GM19099 (cell line): ENCODE data around the gene ABCC9.

ENCODE experiments used
- POLR2A ChIP-seq: IDR thresholded peaks from 3 replicates; pipeline ENCODE4 v1.6.1; 2011; ENCODE audit warnings: low read depth; ENCODE audit not compliant: insufficient read length; ENCODE audit errors: extremely low read depth

The ABCC9 gene

DNA sequence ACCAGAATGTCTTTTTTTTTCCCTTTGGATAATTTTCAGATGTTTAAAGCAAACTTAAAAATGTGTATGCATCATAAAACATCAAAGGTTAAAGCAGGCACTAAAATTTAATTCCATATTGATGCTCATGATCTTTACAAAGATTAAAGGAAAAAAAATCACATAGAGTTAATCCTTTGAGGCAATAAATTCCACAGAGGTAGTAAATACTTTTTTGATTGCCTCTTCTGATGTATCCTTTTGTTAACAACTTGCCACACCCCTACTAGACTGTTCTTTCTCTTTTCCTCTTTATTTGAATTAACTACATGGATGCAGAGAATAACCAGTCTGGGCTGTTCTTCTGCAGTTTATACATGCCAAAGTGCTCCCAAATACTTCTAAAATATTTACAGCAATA lies 121.5 kb downstream of the ABCC9 start:
- no peak for TF ChIP-seq POLR2A

DNA sequence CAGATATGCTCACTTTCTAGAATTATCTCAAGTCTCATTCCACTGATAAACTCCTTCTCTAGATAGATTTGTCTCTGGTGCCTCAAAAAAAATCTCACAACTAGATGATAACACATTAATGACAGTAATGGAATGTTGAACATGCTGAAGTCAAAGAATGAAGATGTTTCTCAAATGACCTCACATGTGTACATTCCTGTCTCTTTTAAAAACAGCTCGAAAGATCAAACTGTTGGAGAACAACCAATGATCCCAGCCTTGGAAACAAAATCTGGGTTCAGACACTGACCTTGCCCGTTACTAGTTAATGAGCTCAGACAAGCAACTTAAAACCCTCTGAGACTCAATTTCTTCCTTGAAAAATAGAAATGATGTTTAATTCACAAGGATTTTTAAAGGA lies 122.0 kb downstream of the ABCC9 start:
- no peak for TF ChIP-seq POLR2A

DNA sequence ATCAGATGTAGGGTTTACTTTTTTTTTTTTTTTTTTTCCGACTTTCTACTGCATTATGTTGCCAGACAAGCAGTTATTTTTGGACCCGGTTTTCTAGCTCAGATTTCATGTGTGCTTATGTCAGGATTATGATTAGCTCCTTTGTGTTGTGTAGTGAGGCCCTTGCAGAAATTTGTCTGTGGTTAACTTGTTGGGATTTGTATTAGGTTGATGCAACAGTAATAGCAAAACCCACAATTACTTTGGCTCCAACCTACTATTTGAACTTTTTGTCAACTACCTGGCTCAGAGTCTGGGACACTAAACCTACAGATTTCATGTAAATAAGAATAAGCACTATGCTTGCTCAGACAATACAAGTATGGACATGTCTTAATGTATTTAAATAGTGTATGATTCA lies 122.6 kb downstream of the ABCC9 start:
- no peak for TF ChIP-seq POLR2A

- TF ChIP-seq POLR2A = no peak
Measured at GRCh38 chr12:21815306-21816062, 125.7 kb downstream of the ABCC9 start.

DNA sequence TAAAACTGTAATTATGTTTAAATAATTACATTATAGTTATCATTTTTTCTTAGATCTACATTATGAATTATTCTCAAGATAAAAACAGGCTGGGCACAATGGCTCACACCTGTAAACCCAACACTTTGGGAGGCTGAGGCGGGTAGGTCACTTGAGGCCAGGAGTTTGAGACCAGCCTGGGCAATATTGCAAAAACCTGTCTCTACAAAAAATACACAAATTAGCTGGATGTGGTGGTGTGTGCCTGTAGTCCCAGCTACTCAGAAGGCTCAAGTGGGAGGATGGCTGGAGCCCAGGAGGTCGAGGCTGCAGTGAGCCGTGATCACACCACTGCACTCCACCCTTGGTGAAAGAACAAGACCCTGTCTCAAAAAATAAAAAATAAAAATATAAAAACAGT lies 126.4 kb downstream of the ABCC9 start:
- no peak for TF ChIP-seq POLR2A

GRCh38 chr12:21814327-21814726 lies 126.9 kb downstream of the ABCC9 start:
- no peak for TF ChIP-seq POLR2A

DNA sequence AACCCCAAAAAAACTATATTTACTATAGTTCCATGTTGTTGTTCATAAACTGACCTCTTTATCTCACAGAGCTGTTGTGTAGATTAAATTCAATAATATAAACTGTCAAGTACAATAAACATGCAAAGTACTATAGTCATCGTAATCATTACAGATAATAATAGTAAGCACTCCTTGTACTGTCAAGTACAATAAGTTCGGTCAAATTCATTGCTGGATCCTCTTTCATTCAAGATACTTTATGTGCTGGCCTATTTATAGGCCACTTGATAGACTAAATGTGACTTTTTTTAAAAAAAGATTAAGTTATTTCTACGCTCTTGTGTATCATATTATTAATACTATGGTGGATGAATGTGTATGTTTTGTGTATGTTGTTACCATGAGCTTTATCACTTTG lies 127.5 kb downstream of the ABCC9 start:
- TF ChIP-seq POLR2A = no peak

DNA sequence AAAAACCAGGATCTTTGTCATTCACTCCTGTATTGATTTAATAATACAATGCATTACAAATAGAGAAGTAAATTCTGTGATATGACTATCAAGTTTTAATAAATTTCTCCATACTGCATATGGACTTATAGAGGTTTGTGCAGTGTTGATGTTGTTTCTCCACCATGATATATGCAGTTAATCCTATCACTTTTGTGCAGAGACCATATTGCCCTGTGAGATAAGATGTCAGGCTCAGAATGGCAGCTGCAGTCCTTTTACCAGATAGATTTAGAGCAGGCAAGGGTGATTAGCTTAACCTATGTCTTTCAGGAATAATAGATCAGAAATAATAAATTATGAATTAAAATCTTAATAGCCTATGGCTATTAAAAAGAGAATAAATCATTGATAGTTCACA lies 128.1 kb downstream of the ABCC9 start:
- no peak for TF ChIP-seq POLR2A

- no peak for TF ChIP-seq POLR2A
Measured at GRCh38 chr12:21809100-21809499, 132.1 kb downstream of the ABCC9 start.

DNA sequence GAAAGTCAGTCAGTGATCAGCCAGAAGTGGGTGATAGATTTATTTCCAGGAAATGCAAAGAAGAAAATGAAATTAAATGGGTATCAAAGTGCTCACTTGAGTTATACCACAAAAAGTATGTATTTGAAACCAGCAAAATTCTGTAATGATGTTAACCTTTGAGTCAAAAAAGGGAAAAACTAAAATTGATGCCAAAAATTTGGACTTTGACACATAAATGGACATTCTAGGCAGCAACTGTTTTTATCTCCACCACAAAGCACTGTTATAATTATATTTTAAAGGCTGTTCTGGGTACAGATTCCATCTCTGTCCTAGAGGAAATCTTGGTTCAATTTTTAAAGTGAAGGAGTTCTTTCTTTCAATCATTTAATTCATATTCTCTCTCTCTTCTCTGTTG lies 135.0 kb downstream of the ABCC9 start:
- TF ChIP-seq POLR2A = no peak

DNA sequence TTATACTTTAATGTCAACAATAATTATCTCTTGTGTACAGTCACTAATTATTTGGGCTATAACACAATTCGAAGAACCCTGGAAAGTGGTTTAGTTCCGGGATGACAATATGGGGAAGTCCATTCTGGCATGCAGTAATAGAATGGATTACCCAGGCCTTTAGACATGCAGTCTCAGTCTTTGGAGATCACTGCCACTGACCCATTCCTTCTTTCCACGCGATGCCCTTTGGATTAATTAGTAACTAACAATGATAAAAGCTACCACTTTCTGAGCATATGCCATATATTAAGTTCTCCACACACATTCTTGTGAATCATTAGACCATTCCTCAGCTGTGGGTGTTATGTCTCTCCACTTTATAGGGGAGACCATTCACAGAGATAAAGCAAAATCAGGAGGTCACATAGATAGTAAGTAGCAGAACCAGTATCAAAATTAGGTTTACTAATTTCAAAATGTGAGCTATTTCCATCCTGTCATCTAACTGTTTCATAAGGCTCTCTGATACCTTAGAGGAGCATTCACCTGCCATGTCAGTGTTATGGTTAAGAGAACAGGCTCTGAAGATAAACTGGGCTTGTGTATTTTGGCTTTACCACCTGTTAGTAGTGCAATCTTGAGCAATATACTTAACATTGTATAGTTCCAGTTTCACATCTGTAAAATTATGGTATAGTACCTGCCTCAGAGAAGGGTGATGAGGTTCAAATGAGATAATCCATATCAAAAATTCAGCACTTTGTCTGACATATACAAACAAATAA lies 139.5 kb downstream of the ABCC9 start:
- TF ChIP-seq POLR2A = no peak

- TF ChIP-seq POLR2A = no peak
Measured at GRCh38 chr12:21800011-21800410, 141.2 kb downstream of the ABCC9 start.

DNA sequence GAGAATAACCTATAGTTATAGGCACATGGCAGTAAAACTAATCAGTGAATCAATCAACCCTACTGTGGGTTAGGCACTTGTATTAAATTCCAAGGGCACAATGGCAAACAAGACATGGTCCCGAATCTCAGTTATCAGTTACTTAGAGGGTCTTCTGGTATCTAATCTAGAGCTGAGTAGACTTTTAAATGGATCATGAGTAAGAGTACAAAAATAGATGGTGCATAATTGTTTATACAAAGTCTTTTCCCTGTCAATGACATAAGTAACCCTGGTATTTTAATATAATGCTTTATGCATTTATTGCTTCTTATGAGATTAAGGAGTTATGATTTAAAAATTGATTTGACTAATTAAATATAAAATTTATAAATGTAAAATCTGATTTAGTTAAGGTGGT lies 143.7 kb downstream of the ABCC9 start:
- TF ChIP-seq POLR2A = no peak

GRCh38 chr12:21795648-21796328 lies 145.4 kb downstream of the ABCC9 start:
- no peak for TF ChIP-seq POLR2A

GRCh38 chr12:21788089-21788983 lies 152.9 kb downstream of the ABCC9 start:
- no peak for TF ChIP-seq POLR2A
